CD14-positive monocyte (primary cell): ENCODE measurements around the gene CCN2. TPM values are rescaled to one million over a fixed set of nuclear protein-coding genes. Genes with fewer than 3 reads are reported as not detected.

Experiments used
- DNase-seq, 3 donors: peaks; one replicate each; pipeline ENCODE4 v3.0.0-alpha.2; 2011 to 2022
- H2AFZ ChIP-seq: 2 replicates; pipeline ENCODE4 v1.6.0; 2012; ENCODE audit warnings: mild to moderate bottlenecking, low read depth, low read length, inconsistent platforms; ENCODE audit not compliant: insufficient read depth, poor library complexity, severe bottlenecking
- H3K27ac ChIP-seq, 2 donors: 1 replicate in 1 of 2; 2 replicates in 1 of 2; pipeline ENCODE4 v1.5.1; 2012 to 2013; ENCODE audit warnings: low read length in 2 of 2, control low read depth in 1 of 2, inconsistent platforms in 1 of 2, low read depth in 1 of 2, mild to moderate bottlenecking in 1 of 2
- H3K27me3 ChIP-seq, 2 donors: one replicate each; pipeline versions ENCODE4 v1.6.0 to v1.6.1; 2011 to 2013; ENCODE audit warnings: low read length in 2 of 2; ENCODE audit not compliant: control insufficient read depth in 2 of 2, insufficient read depth in 2 of 2
- H3K36me3 ChIP-seq, 2 donors: replicated peaks in 1 of 2; 1 replicate in 1 of 2; 2 replicates in 1 of 2; pipeline versions ENCODE4 v1.5.1 to v1.6.1; 2012 to 2013; ENCODE audit warnings: low read length in 2 of 2, control low read depth in 1 of 2, inconsistent platforms in 1 of 2, mild to moderate bottlenecking in 1 of 2; ENCODE audit not compliant: insufficient read depth in 2 of 2, control insufficient read depth in 1 of 2
- H3K4me1 ChIP-seq, 2 donors: 1 replicate in 1 of 2; 2 replicates in 1 of 2; pipeline versions ENCODE4 v1.5.1 to v1.6.1; 2012 to 2013; ENCODE audit warnings: low read length in 2 of 2, control low read depth in 1 of 2, inconsistent platforms in 1 of 2, mild to moderate bottlenecking in 1 of 2, moderate library complexity in 1 of 2; ENCODE audit not compliant: insufficient read depth in 2 of 2, control insufficient read depth in 1 of 2
- H3K4me2 ChIP-seq: replicated peaks from 2 replicates; pipeline ENCODE3; 2012; ENCODE audit warnings: low read length, moderate library complexity, mild to moderate bottlenecking; ENCODE audit not compliant: poor library complexity, severe bottlenecking; ENCODE audit errors: extremely low read depth
- H3K4me3 ChIP-seq, 3 experiments: fragments of 200-600 bp in 1 of 3; sonication (generic) in 1 of 3; replicated peaks in 1 of 3; 1 replicate in 2 of 3; 2 replicates in 1 of 3; pipeline ENCODE4 v1.5.1; 2011 to 2013; ENCODE audit warnings: low read length in 3 of 3, mild to moderate bottlenecking in 3 of 3, control low read depth in 2 of 3, low read depth in 2 of 3, inconsistent platforms in 1 of 3, moderate library complexity in 1 of 3
- H3K79me2 ChIP-seq: 2 replicates; pipeline ENCODE4 v1.6.0; 2012; ENCODE audit warnings: mild to moderate bottlenecking, control low read depth, inconsistent platforms, low read length, moderate library complexity; ENCODE audit not compliant: insufficient read depth
- H3K9ac ChIP-seq: 2 replicates; pipeline ENCODE4 v1.6.0; 2017; ENCODE audit warnings: low read length, mild to moderate bottlenecking; ENCODE audit not compliant: insufficient read depth, poor library complexity, severe bottlenecking
- H3K9me3 ChIP-seq, 2 donors: replicated peaks in 1 of 2; 1 replicate in 1 of 2; 2 replicates in 1 of 2; pipeline versions ENCODE4 v1.5.1 to v1.6.1; 2012 to 2013; ENCODE audit warnings: low read length in 2 of 2, control low read depth in 1 of 2; ENCODE audit not compliant: control insufficient read depth in 1 of 2, insufficient read depth in 1 of 2
- H4K20me1 ChIP-seq: 2 replicates; pipeline ENCODE4 v1.6.0; 2012; ENCODE audit warnings: mild to moderate bottlenecking, low read length, control low read depth, moderate library complexity; ENCODE audit not compliant: insufficient read depth
- H3K27ac Mint-ChIP-seq, 7 donors: one replicate each; pipeline ENCODE4 v1.8.0; 2020; ENCODE audit warnings: mild to moderate bottlenecking in 7 of 7, mixed read lengths in 7 of 7, moderate library complexity in 6 of 7, inconsistent platforms in 2 of 7
- H3K27me3 Mint-ChIP-seq, 3 donors: one replicate each; pipeline ENCODE4 v1.8.0; 2021 to 2022; ENCODE audit warnings: low read depth in 3 of 3, mild to moderate bottlenecking in 3 of 3, mixed read lengths in 3 of 3, moderate library complexity in 3 of 3, inconsistent platforms in 1 of 3
- H3K36me3 Mint-ChIP-seq, 2 donors: one replicate each; pipeline ENCODE4 v1.8.0; 2020; ENCODE audit warnings: mixed read lengths in 2 of 2, inconsistent platforms in 1 of 2, mild to moderate bottlenecking in 1 of 2
- H3K4me1 Mint-ChIP-seq: one replicate; pipeline ENCODE4 v1.8.0; 2020; ENCODE audit warnings: mild to moderate bottlenecking, mixed read lengths
- H3K4me3 Mint-ChIP-seq, 2 donors: one replicate each; pipeline ENCODE4 v1.8.0; 2020; ENCODE audit warnings: mild to moderate bottlenecking in 2 of 2, mixed read lengths in 2 of 2, moderate library complexity in 1 of 2
- H3K9me3 Mint-ChIP-seq, 7 donors: one replicate each; pipeline ENCODE4 v1.8.0; 2020 to 2022; ENCODE audit warnings: mixed read lengths in 7 of 7, mild to moderate bottlenecking in 6 of 7, moderate library complexity in 6 of 7, inconsistent platforms in 2 of 7
- CTCF ChIP-seq: fragments of 200-600 bp; IDR thresholded peaks from one replicate; pipeline ENCODE4 v1.8.0; 2022; ENCODE audit warnings: antibody characterized with exemption, mild to moderate bottlenecking
- WGBS: methylation state at CpG from one replicate; pipeline ENCODE4 v1.1.5; 2013; ENCODE audit warnings: missing lambda C conversion rate; ENCODE audit not compliant: insufficient coverage; 5-methylcytosine and 5-hydroxymethylcytosine counted together
- intact Hi-C, 2 donors: fragments of 100-400 bp; cut with micrococcal nuclease; formaldehyde crosslinking; loops; one replicate each; pipeline versions ENCODE4 v1.15.0 to v1.15.1; 2023
- polyA plus RNA-seq, 3 donors: library from polyadenylated mRNA; depleted of rRNA in 1 of 3; unstranded in 2 of 3; stranded (reverse) in 1 of 3; fragments of 300-500 nt in 2 of 3; fragments of >200 nt in 1 of 3; fragmentation: Illumina TruSeq in 2 of 3; gene quantifications; 1 replicate in 2 of 3; 2 replicates in 1 of 3; pipeline ENCODE4 v1.2.3, GENCODE V29; 2012 to 2021

The CCN2 gene
- polyA plus RNA-seq, 3 donors, result not detected

GRCh38 chr6:131979515-131980337 is 28.6 kb upstream of the CCN2 start:
- no peak overlapping the region for H3K4me3 Mint-ChIP-seq
- no peaks in the 10 kb centered on the region for H3K79me2 ChIP-seq
- no peaks in the 10 kb centered on the region for H3K36me3 ChIP-seq
- peaks cover 0 to 3% (median 0%) of the 10 kb centered on the region in 7 donors for H3K9me3 Mint-ChIP-seq
- no peak overlapping the region for H3K9ac ChIP-seq
- H2AFZ ChIP-seq, result no peak overlapping the region
- H3K27ac Mint-ChIP-seq, result no peak overlapping the region
- H3K4me1 ChIP-seq, result no peaks in the 10 kb centered on the region
- no CpG with 5 or more reads among the region's 5 CpGs for WGBS
- no peak for TF ChIP-seq CTCF
- H3K27ac ChIP-seq, result no peak overlapping the region
- H3K27me3 Mint-ChIP-seq, result no peaks in the 10 kb centered on the region
- intact Hi-C loops, result no loop called here
- DNase-seq, result no peak
- no peaks in the 10 kb centered on the region for H3K9me3 ChIP-seq
- H3K36me3 Mint-ChIP-seq, result no peaks in the 10 kb centered on the region
- H4K20me1 ChIP-seq, result no peaks in the 10 kb centered on the region
- H3K4me1 Mint-ChIP-seq, result no peaks in the 10 kb centered on the region
- H3K4me2 ChIP-seq, result no peak overlapping the region
- H3K27me3 ChIP-seq, result no peaks in the 10 kb centered on the region
- no peak overlapping the region for H3K4me3 ChIP-seq

GRCh38 chr6:131978522-131978921 is 27.4 kb upstream of the CCN2 start:
- H3K4me1 ChIP-seq, result no peaks in the 10 kb centered on the region
- Mint-ChIP-seq H3K27me3 (no peaks in the 10 kb centered on the region), H3K4me1 (no peaks in the 10 kb centered on the region), H3K4me3 (no peak overlapping the region), H3K27ac (no peak overlapping the region), H3K36me3 (no peaks in the 10 kb centered on the region), H3K9me3 (peaks cover 0 to 3% (median 0%) of the 10 kb centered on the region in 7 donors)
- no peak overlapping the region for H2AFZ ChIP-seq
- no peaks in the 10 kb centered on the region for H3K9me3 ChIP-seq
- H3K27ac ChIP-seq, result no peak overlapping the region
- H3K27me3 ChIP-seq, result no peaks in the 10 kb centered on the region
- TF ChIP-seq CTCF, result no peak
- H4K20me1 ChIP-seq, result no peaks in the 10 kb centered on the region
- intact Hi-C loops, result no loop called here
- no peak overlapping the region for H3K9ac ChIP-seq
- H3K36me3 ChIP-seq, result no peaks in the 10 kb centered on the region
- H3K4me3 ChIP-seq, result no peak overlapping the region
- WGBS, result 100% methylated on average over 1 of the region's 3 CpGs
- H3K79me2 ChIP-seq, result no peaks in the 10 kb centered on the region
- no peak overlapping the region for H3K4me2 ChIP-seq
- no peak for DNase-seq
